DOHH2 (cell line): ENCODE results near the gene C6orf52.
A peak's percentile ranks its signal among the peaks of the same experiment; 100 is the strongest.

Experiments used
- H3F3A ChIP-seq: fragments of 200-600 bp; sonication (generic), shearing (Covaris generic); 2 replicates; pipeline ENCODE4 v1.6.0; 2016; ENCODE audit warnings: antibody characterized with exemption, mild to moderate bottlenecking; ENCODE audit not compliant: control insufficient read depth, insufficient read depth
- H3K27ac ChIP-seq: fragments of 200-600 bp; sonication (generic); 2 replicates; pipeline ENCODE4 v1.5.1; 2014; ENCODE audit warnings: low read depth, mild to moderate bottlenecking, low read length, moderate library complexity
- H3K27me3 ChIP-seq: fragments of 200-600 bp; sonication (generic); 2 replicates; pipeline ENCODE4 v1.6.1; 2014; ENCODE audit warnings: mild to moderate bottlenecking, low read length, mixed read lengths; ENCODE audit not compliant: control insufficient read depth
- H3K36me3 ChIP-seq: fragments of 200-600 bp; sonication (generic); 2 replicates; pipeline ENCODE4 v1.6.1; 2014; ENCODE audit warnings: mild to moderate bottlenecking, low read length, moderate library complexity, mixed read lengths; ENCODE audit not compliant: control insufficient read depth
- H3K4me1 ChIP-seq: fragments of 200-600 bp; sonication (generic); 2 replicates; pipeline ENCODE4 v1.6.1; 2014; ENCODE audit warnings: mild to moderate bottlenecking, low read length, mixed read lengths; ENCODE audit not compliant: control insufficient read depth
- H3K4me2 ChIP-seq: fragments of 200-600 bp; sonication (generic); 2 replicates; pipeline ENCODE4 v1.6.0; 2014; ENCODE audit warnings: mild to moderate bottlenecking, low read length, moderate library complexity
- H3K4me3 ChIP-seq: fragments of 200-600 bp; sonication (generic); 2 replicates; pipeline ENCODE4 v1.5.1; 2014; ENCODE audit warnings: mild to moderate bottlenecking, low read length, mixed read lengths
- H3K79me2 ChIP-seq: fragments of 200-600 bp; sonication (generic); 2 replicates; pipeline ENCODE4 v1.6.1; 2014; ENCODE audit warnings: mild to moderate bottlenecking, low read length, mixed read lengths; ENCODE audit not compliant: control insufficient read depth
- H3K9me2 ChIP-seq: fragments of 200-600 bp; sonication (generic); replicated peaks from 2 replicates; pipeline ENCODE4 v1.6.1; 2014; ENCODE audit warnings: mild to moderate bottlenecking, low read length, mixed read lengths; ENCODE audit not compliant: control insufficient read depth
- H3K9me3 ChIP-seq: fragments of 200-600 bp; sonication (generic); 2 replicates; pipeline ENCODE4 v1.6.1; 2014; ENCODE audit warnings: antibody characterized with exemption, low read length, mixed read lengths; ENCODE audit not compliant: control insufficient read depth, insufficient read depth
- H4K20me1 ChIP-seq: fragments of 200-600 bp; sonication (generic); 2 replicates; pipeline ENCODE4 v1.6.0; 2014; ENCODE audit warnings: low read depth, mild to moderate bottlenecking, antibody characterized with exemption, low read length, moderate library complexity; ENCODE audit not compliant: control insufficient read depth, insufficient read depth
- CTCF ChIP-seq: fragments of 200-600 bp; sonication (generic); IDR thresholded peaks from one replicate; pipeline ENCODE4 v1.5.1; 2014; ENCODE audit warnings: antibody characterized with exemption, mild to moderate bottlenecking, low read depth, low read length; ENCODE audit not compliant: poor library complexity, severe bottlenecking
- EZH2phosphoT487 ChIP-seq: fragments of 200-600 bp; sonication (generic); IDR thresholded peaks from 2 replicates; pipeline ENCODE4 v1.6.1; 2017; ENCODE audit warnings: borderline replicate concordance, mild to moderate bottlenecking, antibody characterized with exemption, low read length, moderate library complexity, mixed read lengths

The C6orf52 gene

GRCh38 chr6:10713962-10714361, 19.5 kb upstream of the C6orf52 start:
- Histone ChIP-seq H3K4me1 (no peaks in the 10 kb centered on the region), H3K4me2 (no peak overlapping the region), H3K79me2 (no peaks in the 10 kb centered on the region), H3K27ac (no peak overlapping the region), H3K36me3 (peaks cover 22% of the 10 kb centered on the region), H4K20me1 (no peaks in the 10 kb centered on the region), H3K9me2 (no peaks in the 10 kb centered on the region), H3K9me3 (peaks cover 12% of the 10 kb centered on the region), H3K4me3 (no peak overlapping the region), H3F3A (peaks cover 22% of the 10 kb centered on the region), H3K27me3 (no peaks in the 10 kb centered on the region)
- TF ChIP-seq EZH2phosphoT487 (no peak), CTCF (no peak)

DNA sequence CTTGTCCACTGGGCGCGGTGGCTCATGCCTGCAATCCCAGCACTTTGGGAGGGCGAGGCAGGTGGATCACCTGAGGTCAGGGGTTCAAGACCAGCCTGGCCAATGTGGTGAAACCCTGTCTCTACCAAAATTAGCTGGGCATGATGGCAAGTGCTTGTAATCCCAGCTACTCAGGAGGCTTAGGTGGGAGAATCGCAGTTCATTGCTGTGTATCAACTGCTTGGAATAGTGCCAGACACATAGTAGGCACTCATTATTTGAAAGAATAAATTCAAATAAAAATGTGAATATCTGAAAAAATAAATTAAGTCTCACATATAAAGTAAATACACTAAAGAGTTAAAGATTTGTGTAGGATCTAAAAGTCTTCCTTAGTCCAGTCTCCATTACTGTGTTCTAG, 2.2 kb upstream of the C6orf52 start:
- Histone ChIP-seq H3F3A (peaks cover 3% of the 10 kb centered on the region; the same call in 1 of the 2 replicates), H3K4me3 (peak overlapping the region; percentile 79), H4K20me1 (no peaks in the 10 kb centered on the region), H3K27me3 (no peaks in the 10 kb centered on the region), H3K9me3 (no peaks in the 10 kb centered on the region), H3K36me3 (peaks cover 54% of the 10 kb centered on the region), H3K27ac (no peak overlapping the region), H3K79me2 (peaks cover 79% of the 10 kb centered on the region), H3K9me2 (no peaks in the 10 kb centered on the region), H3K4me1 (peaks cover 21% of the 10 kb centered on the region), H3K4me2 (peak overlapping the region; percentile 67)
- TF ChIP-seq EZH2phosphoT487, result no peak
- no peak for TF ChIP-seq CTCF

- Histone ChIP-seq H3F3A (peaks cover 3% of the 10 kb centered on the region), H3K36me3 (peaks cover 40% of the 10 kb centered on the region), H3K9me2 (no peaks in the 10 kb centered on the region), H3K9me3 (no peaks in the 10 kb centered on the region), H3K79me2 (peaks cover 73% of the 10 kb centered on the region), H3K27ac (peak overlapping the region; percentile 82), H3K4me3 (peak overlapping the region; percentile 79), H4K20me1 (no peaks in the 10 kb centered on the region), H3K4me2 (peak overlapping the region; percentile 67), H3K27me3 (no peaks in the 10 kb centered on the region), H3K4me1 (peaks cover 21% of the 10 kb centered on the region)
- no peak for TF ChIP-seq CTCF
- TF ChIP-seq EZH2phosphoT487, result no peak
Measured at GRCh38 chr6:10695086-10695657, 756 bp upstream of the C6orf52 start.
